Endothelial cell of umbilical vein (primary cell): Measurements from ENCODE around the gene RBM8A. TPM values are rescaled to one million over a fixed set of nuclear protein-coding genes. Genes with fewer than 3 reads are reported as not detected.

Experiments
- BruUV-seq: library from RNA; stranded (reverse); fragments of 400-500 nt; replicated peaks from 2 replicates; lab custom pipeline; 2021; lab: Mats Ljungman, UMichigan
- CTCF ChIA-PET: fragments of 300-600, 350-600 bp; sonication (Branson Sonifier 250); formaldehyde crosslinking; loops from one replicate; lab custom pipeline; 2021; ENCODE audit warnings: antibody characterized with exemption, inconsistent platforms; lab: Charles Lee
- POLR2A ChIA-PET: fragments of 300-600, 350-600 bp; sonication (Branson Sonifier 250); formaldehyde crosslinking; loops from one replicate; lab custom pipeline; 2021; ENCODE audit warnings: antibody characterized with exemption, inconsistent platforms; lab: Charles Lee
- DNase-seq: peaks from one replicate; pipeline ENCODE4 v3.0.0-alpha.2; 2011; ENCODE audit warnings: low read depth, low spot score
- FAIRE-seq: peaks from 2 replicates; lab custom pipeline; 2011; peaks lifted over from hg19 to GRCh38; lab: Jason Lieb, UNC
- H2AFZ ChIP-seq: 2 replicates; pipeline ENCODE4 v1.6.0; 2012; ENCODE audit warnings: low read depth, low read length, control low read depth, inconsistent platforms
- H3K27ac ChIP-seq: 2 replicates; pipeline ENCODE4 v1.5.1; 2011; ENCODE audit warnings: low read depth, mild to moderate bottlenecking, control low read depth, low read length, moderate library complexity; ENCODE audit not compliant: insufficient read depth
- H3K27me3 ChIP-seq, 2 experiments: 2 replicates each; pipeline versions ENCODE4 v1.6.0 to v1.6.1; 2011; ENCODE audit warnings: low read length in 2 of 2, mixed read lengths in 1 of 2; ENCODE audit not compliant: control insufficient read depth in 2 of 2, insufficient read depth in 2 of 2
- H3K36me3 ChIP-seq, 2 experiments: 2 replicates in 1 of 2; 3 replicates in 1 of 2; pipeline ENCODE4 v1.5.1; 2011; ENCODE audit warnings: low read length in 2 of 2, mild to moderate bottlenecking in 1 of 2, moderate library complexity in 1 of 2; ENCODE audit not compliant: control insufficient read depth in 2 of 2, insufficient read depth in 2 of 2; ENCODE audit errors: extremely low read depth in 1 of 2
- H3K4me1 ChIP-seq: 3 replicates; pipeline ENCODE4 v1.5.1; 2011; ENCODE audit warnings: mild to moderate bottlenecking, low read length; ENCODE audit not compliant: control insufficient read depth, insufficient read depth; ENCODE audit errors: extremely low read depth
- H3K4me2 ChIP-seq: 2 replicates; pipeline ENCODE4 v1.6.1; 2011; ENCODE audit warnings: low read length, control low read depth, mixed read lengths; ENCODE audit not compliant: insufficient read depth
- H3K4me3 ChIP-seq, 3 experiments: fragments of 200-600 bp in 1 of 3; sonication (generic), shearing (Covaris generic) in 1 of 3; replicated peaks in 1 of 3; 2 replicates each; pipeline ENCODE4 v1.5.1; 2011 to 2016; ENCODE audit warnings: control low read depth in 3 of 3, low read length in 3 of 3, mild to moderate bottlenecking in 2 of 3, inconsistent platforms in 1 of 3, low read depth in 1 of 3, moderate library complexity in 1 of 3; ENCODE audit not compliant: insufficient read depth in 1 of 3
- H3K79me2 ChIP-seq: 2 replicates; pipeline ENCODE4 v1.6.0; 2012; ENCODE audit warnings: low read length, inconsistent platforms; ENCODE audit not compliant: control insufficient read depth, insufficient read depth
- H3K9ac ChIP-seq: replicated peaks from 2 replicates; pipeline ENCODE3; 2011; ENCODE audit warnings: low read length, control low read depth; ENCODE audit not compliant: insufficient read depth; ENCODE audit errors: extremely low read depth
- H3K9me1 ChIP-seq: replicated peaks from 3 replicates; pipeline ENCODE4 v1.6.0; 2011; ENCODE audit warnings: mild to moderate bottlenecking, low read length; ENCODE audit not compliant: control insufficient read depth, insufficient read depth; ENCODE audit errors: extremely low read depth
- H3K9me3 ChIP-seq: replicated peaks from 2 replicates; pipeline ENCODE4 v1.5.1; 2012; ENCODE audit warnings: low read length, inconsistent platforms; ENCODE audit not compliant: control insufficient read depth, insufficient read depth
- H4K20me1 ChIP-seq: replicated peaks from 2 replicates; pipeline ENCODE3; 2011; ENCODE audit warnings: mild to moderate bottlenecking, low read length; ENCODE audit not compliant: control insufficient read depth, insufficient read depth; ENCODE audit errors: extremely low read depth
- EZH2 ChIP-seq: IDR thresholded peaks from 2 replicates; pipeline ENCODE4 v1.6.1; 2012; ENCODE audit warnings: borderline replicate concordance, low read depth, mild to moderate bottlenecking, moderate library complexity, low read length, inconsistent platforms; ENCODE audit not compliant: severe bottlenecking
- FOS ChIP-seq: IDR thresholded peaks from 2 replicates; pipeline ENCODE4 v1.6.1; 2011; ENCODE audit warnings: mild to moderate bottlenecking, low read length, moderate library complexity, borderline replicate concordance; ENCODE audit not compliant: insufficient read depth
- GATA2 ChIP-seq: IDR thresholded peaks from 2 replicates; pipeline ENCODE4 v1.7.0; 2011; ENCODE audit warnings: low read depth, mild to moderate bottlenecking, moderate library complexity, mixed read lengths, low read length; ENCODE audit not compliant: insufficient read length, insufficient read depth
- JUN ChIP-seq: IDR thresholded peaks from 2 replicates; pipeline ENCODE4 v1.6.1; 2011; ENCODE audit warnings: borderline replicate concordance, low read depth; ENCODE audit not compliant: insufficient read length, insufficient read depth
- MYC ChIP-seq: IDR thresholded peaks from one replicate; pipeline ENCODE4 v1.6.1; 2011; ENCODE audit warnings: mild to moderate bottlenecking, low read depth, low read length
- POLR2A ChIP-seq: IDR thresholded peaks from 2 replicates; pipeline ENCODE4 v1.6.1; 2012; ENCODE audit warnings: low read depth, mild to moderate bottlenecking, control low read depth, low read length
- POLR2AphosphoS5 ChIP-seq: IDR thresholded peaks from 2 replicates; pipeline ENCODE4 v1.6.1; 2012; ENCODE audit warnings: low read depth, mild to moderate bottlenecking, control low read depth, low read length, moderate library complexity; ENCODE audit not compliant: insufficient read depth
- dilution Hi-C: fragments of 300-500 bp; cut with MboI; formaldehyde crosslinking; loops from one replicate; pipeline ENCODE4 v1.15.0; 2019; ENCODE audit warnings: low sequenced_read_pairs; ENCODE audit not compliant: extremely low pct_ligation_motif_present
- intact Hi-C: fragments of 100-400 bp; cut with micrococcal nuclease; formaldehyde crosslinking; loops from one replicate; pipeline ENCODE4 v1.10.0; 2022
- polyA plus RNA-seq, 4 experiments: library from polyadenylated mRNA; depleted of rRNA in 3 of 4; stranded (reverse) in 3 of 4; unstranded in 1 of 4; fragments of >200 nt; gene quantifications; 2 replicates each; pipeline versions ENCODE4 v1.2.1 to v1.2.3, GENCODE V29; 2011 to 2012; ENCODE audit warnings: missing spikeins in 1 of 4
- total RNA-seq: library from RNA; stranded (reverse); gene quantifications from 2 replicates; pipeline ENCODE4 v1.2.3, GENCODE V29; 2021
- TF ChIP-seq, protein P1 (sequence below): IDR thresholded peaks from 2 replicates; pipeline ENCODE4 v1.6.1; 2011; ENCODE audit not compliant: insufficient read depth, insufficient read length
- TF ChIP-seq, protein P2 (sequence below), 2 donors: IDR thresholded peaks; 1 replicate in 1 of 2; 2 replicates in 1 of 2; pipeline ENCODE4 v1.5.1; 2011; ENCODE audit warnings: low read length in 2 of 2, mild to moderate bottlenecking in 2 of 2, moderate library complexity in 2 of 2, control low read depth in 1 of 2, inconsistent platforms in 1 of 2, low read depth in 1 of 2; ENCODE audit not compliant: insufficient read depth in 1 of 2; ENCODE audit errors: extremely low read depth in 1 of 2

RBM8A gene
- total and polyA plus RNA-seq, 2 donors (not counting 3 experiments of a cell fraction or from before 2014, with no cell fraction given), result 192 to 194 TPM

DNA sequence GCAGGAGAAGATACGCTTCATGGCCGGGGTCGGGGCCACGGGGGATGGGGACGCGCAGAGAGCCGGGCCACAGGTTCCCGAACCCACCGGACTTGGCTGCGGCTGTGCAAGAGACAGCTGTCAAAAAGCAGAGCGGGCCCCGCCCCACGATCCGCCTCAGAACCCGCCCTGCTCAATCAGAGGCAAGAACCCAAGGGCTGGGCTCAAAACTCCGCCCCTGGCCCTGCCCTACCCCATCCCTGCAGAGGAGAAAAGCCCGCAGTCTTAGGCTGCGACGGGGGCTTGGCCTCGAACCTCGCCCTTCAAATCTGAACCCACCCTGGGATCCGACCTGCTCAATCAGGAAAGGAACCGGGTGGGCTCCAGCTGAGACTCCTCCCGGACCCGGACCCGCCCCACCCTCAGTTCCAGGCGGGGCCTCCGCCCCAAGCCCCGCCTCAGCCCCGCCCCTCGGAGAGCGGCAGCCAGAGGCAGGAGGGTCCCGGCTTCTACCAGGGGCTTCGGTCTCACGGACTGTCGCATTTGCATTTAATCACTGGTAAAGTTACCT, 41.5 kb downstream of the RBM8A start, which contains the start of gene ANKRD35:
ANKRD35 (minus strand) TSS at position 129 of the 550 bp plus-strand sequence; CDS start at position 21, 108 bp downstream.
- CTCF ChIA-PET, result interaction anchor here (1.0 to 8.9 kb wide), 8 partner anchors 10 to 39 kb away, joined by 3 to 152 read pairs (median 12); partner anchors contain the start of genes ITGA10, NUDT17, PEX11B and PIAS3
- Histone ChIP-seq H3K4me3 (peak within 1 kb of the TSS; percentile 64 to 94 (median 68)), H3K4me1 (peaks cover 23% of the 10 kb centered on the region), H3K79me2 (no peaks in the 10 kb centered on the region), H3K9me3 (no peaks in the 10 kb centered on the region), H3K9me1 (no peaks in the 10 kb centered on the region), H3K4me2 (peak within 1 kb of the TSS; percentile 69), H4K20me1 (no peaks in the 10 kb centered on the region), H3K27ac (no peak within 1 kb of the TSS), H3K27me3 (no peaks in the 10 kb centered on the region), H3K9ac (peak within 1 kb of the TSS; percentile 26), H3K36me3 (no peaks in the 10 kb centered on the region), H2AFZ (peak within 1 kb of the TSS; percentile 99)
- DNase-seq (peak; percentile 80), FAIRE-seq (peak; percentile 64)
- no peak for TF ChIP-seq EZH2
- TF ChIP-seq FOS, result no peak
- no peak for TF ChIP-seq MYC
- no peak for TF ChIP-seq GATA2
- TF ChIP-seq POLR2A, result no peak
- no peak for TF ChIP-seq JUN
- TF ChIP-seq POLR2AphosphoS5, result no peak
- TF ChIP-seq, protein P1, sequence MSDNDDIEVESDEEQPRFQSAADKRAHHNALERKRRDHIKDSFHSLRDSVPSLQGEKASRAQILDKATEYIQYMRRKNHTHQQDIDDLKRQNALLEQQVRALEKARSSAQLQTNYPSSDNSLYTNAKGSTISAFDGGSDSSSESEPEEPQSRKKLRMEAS, result no peak
- TF ChIP-seq, protein P2, sequence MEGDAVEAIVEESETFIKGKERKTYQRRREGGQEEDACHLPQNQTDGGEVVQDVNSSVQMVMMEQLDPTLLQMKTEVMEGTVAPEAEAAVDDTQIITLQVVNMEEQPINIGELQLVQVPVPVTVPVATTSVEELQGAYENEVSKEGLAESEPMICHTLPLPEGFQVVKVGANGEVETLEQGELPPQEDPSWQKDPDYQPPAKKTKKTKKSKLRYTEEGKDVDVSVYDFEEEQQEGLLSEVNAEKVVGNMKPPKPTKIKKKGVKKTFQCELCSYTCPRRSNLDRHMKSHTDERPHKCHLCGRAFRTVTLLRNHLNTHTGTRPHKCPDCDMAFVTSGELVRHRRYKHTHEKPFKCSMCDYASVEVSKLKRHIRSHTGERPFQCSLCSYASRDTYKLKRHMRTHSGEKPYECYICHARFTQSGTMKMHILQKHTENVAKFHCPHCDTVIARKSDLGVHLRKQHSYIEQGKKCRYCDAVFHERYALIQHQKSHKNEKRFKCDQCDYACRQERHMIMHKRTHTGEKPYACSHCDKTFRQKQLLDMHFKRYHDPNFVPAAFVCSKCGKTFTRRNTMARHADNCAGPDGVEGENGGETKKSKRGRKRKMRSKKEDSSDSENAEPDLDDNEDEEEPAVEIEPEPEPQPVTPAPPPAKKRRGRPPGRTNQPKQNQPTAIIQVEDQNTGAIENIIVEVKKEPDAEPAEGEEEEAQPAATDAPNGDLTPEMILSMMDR (IDR thresholded peaks at IDR 0.05; ENCODE audit: extremely low read depth in 1 of 2, insufficient read depth in 1 of 2, low read depth in 1 of 2, low read length in 2 of 2), result no peak
- BruUV-seq, result no TSS peak
- intact Hi-C loops (loop anchor here (1.0 kb wide), 1 partner anchor 27 kb away; the partner anchor contains the start of gene PIAS3), dilution Hi-C loops (no loop called here)
- POLR2A ChIA-PET, result interaction anchor here (1.0 kb wide), 1 partner anchor 26 kb away, joined by 5 read pairs; no protein-coding TSS in a partner anchor
